Stimulated activated memory B cell treated with anti-CD40 and anti-IgM and Interleukin-4, amounts not matched to agents 10 μg/mL and 1 μg/mL and 100 μg/mL, for 72 hours (primary cell): ENCODE results near the gene ZBTB7C.
A peak's percentile ranks its signal among the peaks of the same experiment; 100 is the strongest.

Experiments used
- ATAC-seq: fragments of 150-1000 bp; cut with Tn5 transposase; 2 replicates; pipeline ENCODE4 v1.10.0; 2021
- H3K27ac Mint-ChIP-seq: one replicate; pipeline ENCODE4 v1.8.0; 2022; ENCODE audit warnings: mild to moderate bottlenecking, mixed read lengths
- H3K27me3 Mint-ChIP-seq: one replicate; pipeline ENCODE4 v1.8.0; 2022; ENCODE audit warnings: mixed read lengths
- H3K36me3 Mint-ChIP-seq: one replicate; pipeline ENCODE4 v1.8.0; 2022; ENCODE audit warnings: mixed read lengths
- H3K4me1 Mint-ChIP-seq: one replicate; pipeline ENCODE4 v1.8.0; 2022; ENCODE audit warnings: mixed read lengths
- H3K4me3 Mint-ChIP-seq: one replicate; pipeline ENCODE4 v1.8.0; 2022; ENCODE audit warnings: mild to moderate bottlenecking, moderate library complexity, mixed read lengths
- H3K9me3 Mint-ChIP-seq: one replicate; pipeline ENCODE4 v1.8.0; 2022; ENCODE audit warnings: mixed read lengths

The ZBTB7C gene

GRCh38 chr18:48433541-48433940 lies 24.4 kb upstream of the ZBTB7C start:
- Mint-ChIP-seq H3K4me3 (no peak overlapping the region), H3K4me1 (no peaks in the 10 kb centered on the region), H3K27me3 (peaks cover 38% of the 10 kb centered on the region), H3K27ac (no peak overlapping the region), H3K36me3 (no peaks in the 10 kb centered on the region), H3K9me3 (no peaks in the 10 kb centered on the region)
- no peak for ATAC-seq

- peak; percentile 12 for ATAC-seq
- Mint-ChIP-seq H3K27me3 (peaks cover 51% of the 10 kb centered on the region), H3K9me3 (no peaks in the 10 kb centered on the region), H3K36me3 (no peaks in the 10 kb centered on the region), H3K4me3 (no peak overlapping the region), H3K27ac (no peak overlapping the region), H3K4me1 (no peaks in the 10 kb centered on the region)
These were observed 21.0 kb upstream of the ZBTB7C start for GRCh38 chr18:48430150-48430549.

GRCh38 chr18:48428475-48429177 lies 19.4 kb upstream of the ZBTB7C start:
- ATAC-seq: no peak
- peaks cover 54% of the 10 kb centered on the region for H3K27me3 Mint-ChIP-seq
- H3K9me3 Mint-ChIP-seq: no peaks in the 10 kb centered on the region
- no peaks in the 10 kb centered on the region for H3K4me1 Mint-ChIP-seq
- H3K36me3 Mint-ChIP-seq: no peaks in the 10 kb centered on the region
- no peak overlapping the region for H3K27ac Mint-ChIP-seq
- no peak overlapping the region for H3K4me3 Mint-ChIP-seq

GRCh38 chr18:48422947-48423378 lies 13.8 kb upstream of the ZBTB7C start:
- H3K36me3 Mint-ChIP-seq: no peaks in the 10 kb centered on the region
- ATAC-seq: no peak
- no peaks in the 10 kb centered on the region for H3K4me1 Mint-ChIP-seq
- peaks cover 4% of the 10 kb centered on the region for H3K9me3 Mint-ChIP-seq
- no peak overlapping the region for H3K27ac Mint-ChIP-seq
- H3K27me3 Mint-ChIP-seq: peaks cover 69% of the 10 kb centered on the region
- no peak overlapping the region for H3K4me3 Mint-ChIP-seq

- Mint-ChIP-seq H3K27ac (no peak overlapping the region), H3K4me3 (no peak overlapping the region), H3K4me1 (no peaks in the 10 kb centered on the region), H3K27me3 (peaks cover 79% of the 10 kb centered on the region), H3K36me3 (no peaks in the 10 kb centered on the region), H3K9me3 (peaks cover 4% of the 10 kb centered on the region)
- no peak for ATAC-seq
These were observed 10.3 kb upstream of the ZBTB7C start for GRCh38 chr18:48419277-48420022.

GRCh38 chr18:48418539-48419276 lies 9.5 kb upstream of the ZBTB7C start:
- H3K27ac Mint-ChIP-seq: no peak overlapping the region
- ATAC-seq: no peak
- H3K4me3 Mint-ChIP-seq: no peak overlapping the region
- H3K27me3 Mint-ChIP-seq: peaks cover 86% of the 10 kb centered on the region
- H3K4me1 Mint-ChIP-seq: no peaks in the 10 kb centered on the region
- H3K9me3 Mint-ChIP-seq: peaks cover 4% of the 10 kb centered on the region
- H3K36me3 Mint-ChIP-seq: no peaks in the 10 kb centered on the region

- Mint-ChIP-seq H3K27me3 (peaks cover 87% of the 10 kb centered on the region), H3K36me3 (no peaks in the 10 kb centered on the region), H3K27ac (no peak overlapping the region), H3K9me3 (peaks cover 7% of the 10 kb centered on the region), H3K4me3 (no peak overlapping the region), H3K4me1 (no peaks in the 10 kb centered on the region)
- no peak for ATAC-seq
These were observed 8.8 kb upstream of the ZBTB7C start for GRCh38 chr18:48417985-48418384.

GRCh38 chr18:48413342-48413741 lies 4.2 kb upstream of the ZBTB7C start:
- H3K9me3 Mint-ChIP-seq: peaks cover 3% of the 10 kb centered on the region
- H3K4me3 Mint-ChIP-seq: no peak overlapping the region
- H3K4me1 Mint-ChIP-seq: peaks cover 11% of the 10 kb centered on the region
- no peaks in the 10 kb centered on the region for H3K36me3 Mint-ChIP-seq
- no peak for ATAC-seq
- H3K27ac Mint-ChIP-seq: no peak overlapping the region
- peaks cover 80% of the 10 kb centered on the region for H3K27me3 Mint-ChIP-seq

GRCh38 chr18:48412339-48412929 lies 3.3 kb upstream of the ZBTB7C start:
- peaks cover 80% of the 10 kb centered on the region for H3K27me3 Mint-ChIP-seq
- peaks cover 18% of the 10 kb centered on the region for H3K4me1 Mint-ChIP-seq
- ATAC-seq: no peak
- no peak overlapping the region for H3K27ac Mint-ChIP-seq
- H3K4me3 Mint-ChIP-seq: no peak overlapping the region
- H3K36me3 Mint-ChIP-seq: no peaks in the 10 kb centered on the region
- H3K9me3 Mint-ChIP-seq: peaks cover 3% of the 10 kb centered on the region

GRCh38 chr18:48410095-48410920 lies 1.1 kb upstream of the ZBTB7C start:
- Mint-ChIP-seq H3K36me3 (no peaks in the 10 kb centered on the region), H3K4me3 (peak overlapping the region; percentile 66), H3K27me3 (peaks cover 77% of the 10 kb centered on the region), H3K4me1 (peaks cover 18% of the 10 kb centered on the region), H3K9me3 (peaks cover 3% of the 10 kb centered on the region), H3K27ac (no peak overlapping the region)
- peak; percentile 89 for ATAC-seq

GRCh38 chr18:48409591-48410094 lies 460 bp upstream of the ZBTB7C start:
- Mint-ChIP-seq H3K27ac (no peak overlapping the region), H3K36me3 (no peaks in the 10 kb centered on the region), H3K9me3 (peaks cover 3% of the 10 kb centered on the region), H3K4me1 (peaks cover 18% of the 10 kb centered on the region), H3K27me3 (peaks cover 70% of the 10 kb centered on the region), H3K4me3 (peak overlapping the region; percentile 66)
- peak; percentile 21 for ATAC-seq

GRCh38 chr18:48408111-48408726 lies 964 bp downstream of the ZBTB7C start:
- H3K27me3 Mint-ChIP-seq: peaks cover 70% of the 10 kb centered on the region

GRCh38 chr18:48407358-48407757 lies 1.8 kb downstream of the ZBTB7C start:
- H3K27ac Mint-ChIP-seq: no peak overlapping the region
- H3K9me3 Mint-ChIP-seq: no peaks in the 10 kb centered on the region
- peaks cover 16% of the 10 kb centered on the region for H3K4me1 Mint-ChIP-seq
- no peak for ATAC-seq
- no peaks in the 10 kb centered on the region for H3K36me3 Mint-ChIP-seq
- H3K27me3 Mint-ChIP-seq: peaks cover 69% of the 10 kb centered on the region
- no peak overlapping the region for H3K4me3 Mint-ChIP-seq

More at GRCh38 chr18:48408111-48408726, 964 bp downstream of the ZBTB7C start:
- peaks cover 18% of the 10 kb centered on the region for H3K4me1 Mint-ChIP-seq
- no peak overlapping the region for H3K27ac Mint-ChIP-seq
- H3K9me3 Mint-ChIP-seq: peaks cover under 1% of the 10 kb centered on the region
- peak overlapping the region; percentile 51 for H3K4me3 Mint-ChIP-seq
- no peak for ATAC-seq
- no peaks in the 10 kb centered on the region for H3K36me3 Mint-ChIP-seq

GRCh38 chr18:48405978-48406377 lies 3.2 kb downstream of the ZBTB7C start:
- no peak for ATAC-seq
- peaks cover 65% of the 10 kb centered on the region for H3K27me3 Mint-ChIP-seq
- no peaks in the 10 kb centered on the region for H3K9me3 Mint-ChIP-seq
- peaks cover 13% of the 10 kb centered on the region for H3K4me1 Mint-ChIP-seq
- no peak overlapping the region for H3K4me3 Mint-ChIP-seq
- no peak overlapping the region for H3K27ac Mint-ChIP-seq
- H3K36me3 Mint-ChIP-seq: no peaks in the 10 kb centered on the region
